ENCODE measurements around the gene TPCN1. TPM values are rescaled to one million over a fixed set of nuclear protein-coding genes. Genes with fewer than 3 reads are reported as not detected.
A peak's percentile ranks its signal among the peaks of the same experiment; 100 is the strongest.

TPCN1 gene
- total and polyA plus RNA-seq, 8 donors, result 39.4 to 83.4 (median 63.5) TPM

- FAIRE-seq, result no peak
- H3K27ac ChIP-seq, result no peak overlapping the region
- peak in 1 of 4 donors; percentile 56 for ATAC-seq
- WGBS, 2 donors, result 88% methylated on average over 6 of the region's 6 CpGs
- H3K4me1 ChIP-seq, result no peaks in the 10 kb centered on the region
- TF ChIP-seq CTCF (IDR thresholded peaks at IDR 0.05), result no peak
- intact Hi-C loops (cut with DNase I), result no loop called here
- H3K36me3 ChIP-seq, result no peaks in the 10 kb centered on the region
- DNase-seq, result no peak
- no peak overlapping the region for H3K4me3 ChIP-seq
- no peaks in the 10 kb centered on the region for H3K27me3 ChIP-seq
- H3K9me3 ChIP-seq, result no peaks in the 10 kb centered on the region
Observed at GRCh38 chr12:113341535-113341934, 120.3 kb downstream of the TPCN1 start.

- Histone ChIP-seq H3K27me3 (no peaks in the 10 kb centered on the region), H3K4me1 (no peaks in the 10 kb centered on the region), H3K9me3 (no peaks in the 10 kb centered on the region), H3K4me3 (no peak overlapping the region), H3K27ac (no peak overlapping the region), H3K36me3 (no peaks in the 10 kb centered on the region)
- FAIRE-seq (no peak), ATAC-seq (no peak), DNase-seq (no peak)
- intact Hi-C loops (cut with DNase I), result no loop called here
- WGBS, 2 donors, result 95 to 96% methylated on average over 6 of the region's 6 CpGs
- TF ChIP-seq CTCF (IDR thresholded peaks at IDR 0.05), result no peak
Observed at GRCh38 chr12:113345318-113345717, 124.1 kb downstream of the TPCN1 start.

DNA sequence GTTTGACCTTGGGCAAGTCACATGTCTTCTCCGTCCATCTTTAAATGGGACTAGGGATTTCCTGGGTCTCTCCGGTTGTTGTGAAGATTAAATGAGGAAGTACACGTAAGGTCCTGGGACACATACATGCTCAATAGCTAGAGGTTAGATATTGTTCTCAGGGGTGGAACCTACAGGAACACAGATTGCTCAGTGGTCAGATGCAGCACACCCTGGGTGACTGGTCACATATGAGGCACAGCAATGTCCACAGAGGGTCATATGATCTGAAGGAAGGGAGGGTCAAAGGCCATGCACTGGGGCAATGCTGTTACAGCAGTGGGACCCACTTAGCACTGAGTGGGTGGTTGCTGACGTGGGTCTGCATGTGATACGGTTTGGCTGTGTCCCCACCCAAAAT is 125.1 kb downstream of the TPCN1 start:
- no peak overlapping the region for H3K4me3 ChIP-seq
- no peaks in the 10 kb centered on the region for H3K27me3 ChIP-seq
- no peaks in the 10 kb centered on the region for H3K36me3 ChIP-seq
- no peaks in the 10 kb centered on the region for H3K9me3 ChIP-seq
- DNase-seq, result no peak
- H3K4me1 ChIP-seq, result no peaks in the 10 kb centered on the region
- FAIRE-seq, result no peak
- no peak overlapping the region for H3K27ac ChIP-seq
- 84% methylated on average over 5 of the region's 5 CpGs for WGBS, 2 donors
- TF ChIP-seq CTCF (IDR thresholded peaks at IDR 0.05), result no peak
- intact Hi-C loops (cut with DNase I), result no loop called here
- ATAC-seq, result no peak

DNA sequence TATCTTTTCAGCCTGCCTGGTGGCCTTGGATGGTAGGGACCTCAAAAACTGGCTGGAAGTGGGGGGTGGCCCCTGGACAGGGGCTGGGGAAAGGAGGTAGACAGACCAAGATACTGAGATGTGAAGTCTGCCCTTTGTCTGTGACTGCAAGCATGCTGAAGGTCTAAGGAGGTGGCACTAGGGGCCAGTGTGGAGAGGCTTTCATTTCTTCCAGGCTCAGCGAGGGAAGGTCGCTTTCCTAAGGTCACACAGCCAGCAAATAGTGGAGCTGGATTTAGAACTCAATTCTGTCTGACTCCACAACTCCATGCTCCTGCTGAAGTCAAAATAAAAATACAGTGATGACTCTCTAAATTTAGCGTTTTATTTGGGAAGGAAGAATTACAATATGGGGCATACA is 125.8 kb downstream of the TPCN1 start:
- DNase-seq (no peak), FAIRE-seq (no peak), ATAC-seq (no peak)
- H3K4me3 ChIP-seq, result no peak overlapping the region
- 95 to 97% methylated on average over 3 of the region's 3 CpGs for WGBS, 2 donors
- TF ChIP-seq CTCF (IDR thresholded peaks at IDR 0.05), result no peak
- no peaks in the 10 kb centered on the region for H3K27me3 ChIP-seq
- no peaks in the 10 kb centered on the region for H3K4me1 ChIP-seq
- H3K9me3 ChIP-seq, result no peaks in the 10 kb centered on the region
- no peaks in the 10 kb centered on the region for H3K36me3 ChIP-seq
- H3K27ac ChIP-seq, result no peak overlapping the region
- intact Hi-C loops (cut with DNase I), result no loop called here

GRCh38 chr12:113347892-113348291 is 126.6 kb downstream of the TPCN1 start:
- FAIRE-seq, result no peak

More at GRCh38 chr12:113347892-113348291, 126.6 kb downstream of the TPCN1 start:
- WGBS, 2 donors, result 89 to 95% methylated on average over 2 of the region's 2 CpGs
- Histone ChIP-seq H3K4me3 (no peak overlapping the region), H3K36me3 (no peaks in the 10 kb centered on the region), H3K27ac (no peak overlapping the region), H3K4me1 (no peaks in the 10 kb centered on the region), H3K9me3 (no peaks in the 10 kb centered on the region), H3K27me3 (no peaks in the 10 kb centered on the region)
- TF ChIP-seq CTCF (IDR thresholded peaks at IDR 0.05), result no peak
- intact Hi-C loops (cut with DNase I), result no loop called here
- ATAC-seq (no peak), DNase-seq (no peak)

Small RNA genes within 50 kb of the gene (microRNA-seq; reads per million reads assigned to microRNA genes)
- 0 to 0.39 reads per million in 2 donors for gene MIR6762

Other genes with a start within 250 kb of the TPCN1 start
- gene OAS2, start 242.9 kb upstream of the TPCN1 start, total RNA-seq, result 1 to 10 TPM in 5 of 6 donors, under 1 TPM in 1; 0.79 to 3.9 (median 1.4) TPM
- under 1 TPM; 0.84 to 0.94 TPM for gene OAS2, start 242.9 kb upstream of the TPCN1 start, polyA plus RNA-seq
- 1 to 10 TPM; 3.5 to 8.1 (median 5.6) TPM for gene DTX1, start 164.7 kb upstream of the TPCN1 start, total RNA-seq
- 1 to 10 TPM; 4.0 to 6.1 TPM for gene DTX1, start 164.7 kb upstream of the TPCN1 start, polyA plus RNA-seq
- 1 to 10 TPM in 5 of 6 donors, under 1 TPM in 1; 0.79 to 4.1 (median 1.9) TPM for gene RASAL1, start 85.7 kb upstream of the TPCN1 start, total RNA-seq
- 10 to 100 TPM in 1 of 2 donors, 1 to 10 TPM in 1; 6.7 to 12.1 TPM for gene RASAL1, start 85.7 kb upstream of the TPCN1 start, polyA plus RNA-seq
- gene CFAP73, start 71.7 kb upstream of the TPCN1 start, total RNA-seq, result under 1 TPM in 3 of 6 donors, not detected in 3; 0.12 to 0.23 (median 0.22) TPM
- under 1 TPM; 0.42 to 0.61 TPM for gene CFAP73, start 71.7 kb upstream of the TPCN1 start, polyA plus RNA-seq
- 10 to 100 TPM; 30.0 to 71.4 (median 54.6) TPM for gene DDX54, start 36.0 kb upstream of the TPCN1 start, total RNA-seq
- 10 to 100 TPM; 51.8 to 59.7 TPM for gene DDX54, start 36.0 kb upstream of the TPCN1 start, polyA plus RNA-seq
- 1 to 10 TPM; 4.8 to 8.6 (median 5.4) TPM for gene RITA1, start 35.7 kb upstream of the TPCN1 start, total RNA-seq
- gene RITA1, start 35.7 kb upstream of the TPCN1 start, polyA plus RNA-seq, result 1 to 10 TPM; 5.0 to 8.9 TPM
- gene SLC8B1, start 113.6 kb downstream of the TPCN1 start, total RNA-seq, result 10 to 100 TPM; 13.0 to 26.8 (median 17.2) TPM
- gene SLC8B1, start 113.6 kb downstream of the TPCN1 start, polyA plus RNA-seq, result 10 to 100 TPM; 25.9 to 39.1 TPM
- 10 to 100 TPM; 13.9 to 29.3 (median 17.5) TPM for gene PLBD2, start 137.1 kb downstream of the TPCN1 start, total RNA-seq
- gene PLBD2, start 137.1 kb downstream of the TPCN1 start, polyA plus RNA-seq, result 10 to 100 TPM; 11.4 to 11.6 TPM
- 1 to 10 TPM in 2 of 6 donors, under 1 TPM in 2, not detected in 2; 0.14 to 3.4 (median 1.8) TPM for gene SDS, start 182.4 kb downstream of the TPCN1 start, total RNA-seq
- gene SDS, start 182.4 kb downstream of the TPCN1 start, polyA plus RNA-seq, result under 1 TPM; 0.21 to 0.30 TPM
- 10 to 100 TPM in 2 of 6 donors, 1 to 10 TPM in 4; 5.4 to 13.2 (median 8.3) TPM for gene SDSL, start 200.9 kb downstream of the TPCN1 start, total RNA-seq
- 10 to 100 TPM; 10.4 to 14.2 TPM for gene SDSL, start 200.9 kb downstream of the TPCN1 start, polyA plus RNA-seq

Data from pancreas (tissue), 10 donors.